Endothelial cell of umbilical vein (primary cell): ENCODE results near the gene ZNF593. TPM values are rescaled to one million over a fixed set of nuclear protein-coding genes. Genes with fewer than 3 reads are reported as not detected.

Source experiments
- BruUV-seq: library from RNA; stranded (reverse); fragments of 400-500 nt; replicated peaks from 2 replicates; lab custom pipeline; 2021; lab: Mats Ljungman, UMichigan
- CTCF ChIA-PET: fragments of 300-600, 350-600 bp; sonication (Branson Sonifier 250); formaldehyde crosslinking; loops from one replicate; lab custom pipeline; 2021; ENCODE audit warnings: antibody characterized with exemption, inconsistent platforms; lab: Charles Lee
- POLR2A ChIA-PET: fragments of 300-600, 350-600 bp; sonication (Branson Sonifier 250); formaldehyde crosslinking; loops from one replicate; lab custom pipeline; 2021; ENCODE audit warnings: antibody characterized with exemption, inconsistent platforms; lab: Charles Lee
- DNase-seq: peaks from one replicate; pipeline ENCODE4 v3.0.0-alpha.2; 2011; ENCODE audit warnings: low read depth, low spot score
- FAIRE-seq: peaks from 2 replicates; lab custom pipeline; 2011; peaks lifted over from hg19 to GRCh38; lab: Jason Lieb, UNC
- H2AFZ ChIP-seq: 2 replicates; pipeline ENCODE4 v1.6.0; 2012; ENCODE audit warnings: low read depth, low read length, control low read depth, inconsistent platforms
- H3K27ac ChIP-seq: 2 replicates; pipeline ENCODE4 v1.5.1; 2011; ENCODE audit warnings: low read depth, mild to moderate bottlenecking, control low read depth, low read length, moderate library complexity; ENCODE audit not compliant: insufficient read depth
- H3K27me3 ChIP-seq, 2 experiments: 2 replicates each; pipeline versions ENCODE4 v1.6.0 to v1.6.1; 2011; ENCODE audit warnings: low read length in 2 of 2, mixed read lengths in 1 of 2; ENCODE audit not compliant: control insufficient read depth in 2 of 2, insufficient read depth in 2 of 2
- H3K36me3 ChIP-seq, 2 experiments: 2 replicates in 1 of 2; 3 replicates in 1 of 2; pipeline ENCODE4 v1.5.1; 2011; ENCODE audit warnings: low read length in 2 of 2, mild to moderate bottlenecking in 1 of 2, moderate library complexity in 1 of 2; ENCODE audit not compliant: control insufficient read depth in 2 of 2, insufficient read depth in 2 of 2; ENCODE audit errors: extremely low read depth in 1 of 2
- H3K4me1 ChIP-seq: 3 replicates; pipeline ENCODE4 v1.5.1; 2011; ENCODE audit warnings: mild to moderate bottlenecking, low read length; ENCODE audit not compliant: control insufficient read depth, insufficient read depth; ENCODE audit errors: extremely low read depth
- H3K4me2 ChIP-seq: 2 replicates; pipeline ENCODE4 v1.6.1; 2011; ENCODE audit warnings: low read length, control low read depth, mixed read lengths; ENCODE audit not compliant: insufficient read depth
- H3K4me3 ChIP-seq, 3 experiments: fragments of 200-600 bp in 1 of 3; sonication (generic), shearing (Covaris generic) in 1 of 3; replicated peaks in 1 of 3; 2 replicates each; pipeline ENCODE4 v1.5.1; 2011 to 2016; ENCODE audit warnings: control low read depth in 3 of 3, low read length in 3 of 3, mild to moderate bottlenecking in 2 of 3, inconsistent platforms in 1 of 3, low read depth in 1 of 3, moderate library complexity in 1 of 3; ENCODE audit not compliant: insufficient read depth in 1 of 3
- H3K79me2 ChIP-seq: 2 replicates; pipeline ENCODE4 v1.6.0; 2012; ENCODE audit warnings: low read length, inconsistent platforms; ENCODE audit not compliant: control insufficient read depth, insufficient read depth
- H3K9ac ChIP-seq: replicated peaks from 2 replicates; pipeline ENCODE3; 2011; ENCODE audit warnings: low read length, control low read depth; ENCODE audit not compliant: insufficient read depth; ENCODE audit errors: extremely low read depth
- H3K9me1 ChIP-seq: replicated peaks from 3 replicates; pipeline ENCODE4 v1.6.0; 2011; ENCODE audit warnings: mild to moderate bottlenecking, low read length; ENCODE audit not compliant: control insufficient read depth, insufficient read depth; ENCODE audit errors: extremely low read depth
- H3K9me3 ChIP-seq: replicated peaks from 2 replicates; pipeline ENCODE4 v1.5.1; 2012; ENCODE audit warnings: low read length, inconsistent platforms; ENCODE audit not compliant: control insufficient read depth, insufficient read depth
- H4K20me1 ChIP-seq: replicated peaks from 2 replicates; pipeline ENCODE3; 2011; ENCODE audit warnings: mild to moderate bottlenecking, low read length; ENCODE audit not compliant: control insufficient read depth, insufficient read depth; ENCODE audit errors: extremely low read depth
- EZH2 ChIP-seq: IDR thresholded peaks from 2 replicates; pipeline ENCODE4 v1.6.1; 2012; ENCODE audit warnings: borderline replicate concordance, low read depth, mild to moderate bottlenecking, moderate library complexity, low read length, inconsistent platforms; ENCODE audit not compliant: severe bottlenecking
- FOS ChIP-seq: IDR thresholded peaks from 2 replicates; pipeline ENCODE4 v1.6.1; 2011; ENCODE audit warnings: mild to moderate bottlenecking, low read length, moderate library complexity, borderline replicate concordance; ENCODE audit not compliant: insufficient read depth
- GATA2 ChIP-seq: IDR thresholded peaks from 2 replicates; pipeline ENCODE4 v1.7.0; 2011; ENCODE audit warnings: low read depth, mild to moderate bottlenecking, moderate library complexity, mixed read lengths, low read length; ENCODE audit not compliant: insufficient read length, insufficient read depth
- JUN ChIP-seq: IDR thresholded peaks from 2 replicates; pipeline ENCODE4 v1.6.1; 2011; ENCODE audit warnings: borderline replicate concordance, low read depth; ENCODE audit not compliant: insufficient read length, insufficient read depth
- MYC ChIP-seq: IDR thresholded peaks from one replicate; pipeline ENCODE4 v1.6.1; 2011; ENCODE audit warnings: mild to moderate bottlenecking, low read depth, low read length
- POLR2A ChIP-seq: IDR thresholded peaks from 2 replicates; pipeline ENCODE4 v1.6.1; 2012; ENCODE audit warnings: low read depth, mild to moderate bottlenecking, control low read depth, low read length
- POLR2AphosphoS5 ChIP-seq: IDR thresholded peaks from 2 replicates; pipeline ENCODE4 v1.6.1; 2012; ENCODE audit warnings: low read depth, mild to moderate bottlenecking, control low read depth, low read length, moderate library complexity; ENCODE audit not compliant: insufficient read depth
- dilution Hi-C: fragments of 300-500 bp; cut with MboI; formaldehyde crosslinking; loops from one replicate; pipeline ENCODE4 v1.15.0; 2019; ENCODE audit warnings: low sequenced_read_pairs; ENCODE audit not compliant: extremely low pct_ligation_motif_present
- intact Hi-C: fragments of 100-400 bp; cut with micrococcal nuclease; formaldehyde crosslinking; loops from one replicate; pipeline ENCODE4 v1.10.0; 2022
- polyA plus RNA-seq, 4 experiments: library from polyadenylated mRNA; depleted of rRNA in 3 of 4; stranded (reverse) in 3 of 4; unstranded in 1 of 4; fragments of >200 nt; gene quantifications; 2 replicates each; pipeline versions ENCODE4 v1.2.1 to v1.2.3, GENCODE V29; 2011 to 2012; ENCODE audit warnings: missing spikeins in 1 of 4
- total RNA-seq: library from RNA; stranded (reverse); gene quantifications from 2 replicates; pipeline ENCODE4 v1.2.3, GENCODE V29; 2021
- TF ChIP-seq, protein P1 (sequence below): IDR thresholded peaks from 2 replicates; pipeline ENCODE4 v1.6.1; 2011; ENCODE audit not compliant: insufficient read depth, insufficient read length
- TF ChIP-seq, protein P2 (sequence below), 2 donors: IDR thresholded peaks; 1 replicate in 1 of 2; 2 replicates in 1 of 2; pipeline ENCODE4 v1.5.1; 2011; ENCODE audit warnings: low read length in 2 of 2, mild to moderate bottlenecking in 2 of 2, moderate library complexity in 2 of 2, control low read depth in 1 of 2, inconsistent platforms in 1 of 2, low read depth in 1 of 2; ENCODE audit not compliant: insufficient read depth in 1 of 2; ENCODE audit errors: extremely low read depth in 1 of 2

The ZNF593 gene
- total and polyA plus RNA-seq, 2 donors (not counting 3 experiments of a cell fraction or from before 2014, with no cell fraction given) = 30.5 to 71.0 TPM

DNA sequence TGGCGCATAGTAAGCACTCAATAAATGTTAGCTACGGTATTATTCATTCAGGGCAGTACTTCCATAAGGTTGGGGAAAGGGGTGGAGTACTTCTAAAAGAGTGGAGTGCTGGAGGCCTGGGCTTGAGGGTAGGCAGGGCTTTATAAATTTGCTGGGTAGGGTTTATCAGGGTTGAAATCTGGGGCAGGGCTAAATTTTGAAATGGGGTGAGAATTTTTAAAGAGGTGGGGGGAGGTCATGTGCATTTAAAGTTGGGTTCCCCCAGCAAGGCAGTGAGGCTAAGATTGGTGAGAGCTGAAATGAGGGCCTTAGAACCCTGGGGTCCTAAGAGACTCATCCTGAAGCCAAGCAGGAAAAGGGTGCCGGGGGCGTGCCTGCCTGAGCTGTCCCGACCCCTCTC is 30.7 kb downstream of the ZNF593 start:
- Histone ChIP-seq H3K36me3 (no peaks in the 10 kb centered on the region), H4K20me1 (no peaks in the 10 kb centered on the region), H3K27me3 (peaks cover 0 to 7% of the 10 kb centered on the region in 2 experiments), H2AFZ (no peak overlapping the region), H3K79me2 (no peaks in the 10 kb centered on the region), H3K4me2 (no peak overlapping the region), H3K4me3 (no peak overlapping the region), H3K9me1 (no peaks in the 10 kb centered on the region), H3K9ac (no peak overlapping the region), H3K9me3 (no peaks in the 10 kb centered on the region), H3K4me1 (no peaks in the 10 kb centered on the region), H3K27ac (no peak overlapping the region)
- no TSS peak for BruUV-seq
- DNase-seq (no peak), FAIRE-seq (no peak)
- TF ChIP-seq POLR2AphosphoS5 (no peak), JUN (no peak)
- TF ChIP-seq, protein P1, sequence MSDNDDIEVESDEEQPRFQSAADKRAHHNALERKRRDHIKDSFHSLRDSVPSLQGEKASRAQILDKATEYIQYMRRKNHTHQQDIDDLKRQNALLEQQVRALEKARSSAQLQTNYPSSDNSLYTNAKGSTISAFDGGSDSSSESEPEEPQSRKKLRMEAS = no peak
- intact Hi-C loops = no loop called here
- dilution Hi-C loops = no loop called here
- ChIA-PET POLR2A (no interaction called here), CTCF (interaction anchor here (1.1 kb wide), 1 partner anchor 30 kb away, joined by 3 read pairs; no protein-coding TSS in a partner anchor)

DNA sequence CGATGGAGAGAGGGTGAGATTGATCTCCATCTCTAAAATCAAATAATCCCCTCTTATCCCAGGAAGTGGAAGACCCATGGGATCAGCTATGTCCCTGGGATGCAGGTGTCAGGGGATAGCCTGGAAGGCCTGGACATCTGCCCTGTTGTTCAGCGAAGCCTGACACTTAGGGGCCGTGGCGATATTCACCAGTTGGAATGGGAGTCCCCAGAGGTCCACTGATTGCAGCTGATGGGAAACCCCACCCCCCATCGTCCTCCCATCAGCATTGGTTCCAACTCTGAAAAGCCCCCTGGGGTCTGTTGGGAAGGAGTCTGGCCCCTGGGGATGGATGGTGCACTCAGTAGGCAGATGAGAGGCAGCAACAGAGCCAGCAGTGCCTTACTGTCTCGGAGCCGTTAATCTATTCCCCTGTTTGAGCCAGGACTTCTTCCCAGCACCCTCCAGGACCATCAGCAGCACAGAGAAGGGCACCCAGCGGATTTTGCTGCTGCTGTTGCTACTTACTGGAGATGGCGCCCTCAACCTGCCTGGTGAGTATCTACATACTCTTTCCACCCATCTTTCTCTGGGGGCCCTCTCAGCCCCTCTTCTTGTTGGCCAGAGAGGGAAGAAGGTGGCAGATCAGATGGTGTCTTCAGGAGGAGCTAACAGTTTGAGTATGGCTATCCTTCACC is 34.1 kb downstream of the ZNF593 start:
- Histone ChIP-seq H2AFZ (no peak overlapping the region), H3K79me2 (no peaks in the 10 kb centered on the region), H3K27me3 (peaks cover 0 to 9% of the 10 kb centered on the region in 2 experiments), H3K9me1 (no peaks in the 10 kb centered on the region), H3K9me3 (no peaks in the 10 kb centered on the region), H3K36me3 (no peaks in the 10 kb centered on the region), H3K4me3 (no peak overlapping the region), H3K27ac (no peak overlapping the region), H3K4me2 (no peak overlapping the region), H3K9ac (no peak overlapping the region), H4K20me1 (no peaks in the 10 kb centered on the region), H3K4me1 (no peaks in the 10 kb centered on the region)
- intact Hi-C loops (no loop called here), dilution Hi-C loops (no loop called here)
- DNase-seq = no peak
- ChIA-PET CTCF (interaction anchor here (1.4 to 1.7 kb wide), 2 partner anchors 30 to 118 kb away, joined by 3 to 6 read pairs; no protein-coding TSS in a partner anchor), POLR2A (no interaction called here)
- no TSS peak for BruUV-seq
- FAIRE-seq = no peak
- TF ChIP-seq POLR2AphosphoS5 (no peak), MYC (no peak), GATA2 (no peak), FOS (no peak), POLR2A (no peak), EZH2 (no peak), JUN (no peak)
- TF ChIP-seq, protein P1 = no peak
- TF ChIP-seq, protein P2, sequence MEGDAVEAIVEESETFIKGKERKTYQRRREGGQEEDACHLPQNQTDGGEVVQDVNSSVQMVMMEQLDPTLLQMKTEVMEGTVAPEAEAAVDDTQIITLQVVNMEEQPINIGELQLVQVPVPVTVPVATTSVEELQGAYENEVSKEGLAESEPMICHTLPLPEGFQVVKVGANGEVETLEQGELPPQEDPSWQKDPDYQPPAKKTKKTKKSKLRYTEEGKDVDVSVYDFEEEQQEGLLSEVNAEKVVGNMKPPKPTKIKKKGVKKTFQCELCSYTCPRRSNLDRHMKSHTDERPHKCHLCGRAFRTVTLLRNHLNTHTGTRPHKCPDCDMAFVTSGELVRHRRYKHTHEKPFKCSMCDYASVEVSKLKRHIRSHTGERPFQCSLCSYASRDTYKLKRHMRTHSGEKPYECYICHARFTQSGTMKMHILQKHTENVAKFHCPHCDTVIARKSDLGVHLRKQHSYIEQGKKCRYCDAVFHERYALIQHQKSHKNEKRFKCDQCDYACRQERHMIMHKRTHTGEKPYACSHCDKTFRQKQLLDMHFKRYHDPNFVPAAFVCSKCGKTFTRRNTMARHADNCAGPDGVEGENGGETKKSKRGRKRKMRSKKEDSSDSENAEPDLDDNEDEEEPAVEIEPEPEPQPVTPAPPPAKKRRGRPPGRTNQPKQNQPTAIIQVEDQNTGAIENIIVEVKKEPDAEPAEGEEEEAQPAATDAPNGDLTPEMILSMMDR (IDR thresholded peaks at IDR 0.05; ENCODE audit: extremely low read depth in 1 of 2, insufficient read depth in 1 of 2, low read depth in 1 of 2, low read length in 2 of 2) = no peak
